Amniotic epithelial cell (primary cell): ENCODE measurements around the gene FLRT1.

Experiments used
- DNase-seq: peaks from one replicate; pipeline ENCODE4 v3.0.0-alpha.2; 2010; ENCODE audit warnings: low read depth

Gene FLRT1

GRCh38 chr11:64023712-64024710 is 11.7 kb upstream of the FLRT1 start:
- DNase-seq, result no peak

GRCh38 chr11:64025205-64025604 is 10.5 kb upstream of the FLRT1 start:
- no peak for DNase-seq

GRCh38 chr11:64026575-64027205 is 9.0 kb upstream of the FLRT1 start:
- peak; percentile 22 for DNase-seq

GRCh38 chr11:64027651-64028397 is 7.9 kb upstream of the FLRT1 start:
- DNase-seq, result no peak

GRCh38 chr11:64028398-64029115 is 7.2 kb upstream of the FLRT1 start:
- peak; percentile 19 for DNase-seq

GRCh38 chr11:64029773-64030172 is 6.0 kb upstream of the FLRT1 start:
- DNase-seq, result no peak

GRCh38 chr11:64031001-64031400 is 4.7 kb upstream of the FLRT1 start:
- DNase-seq, result no peak

- DNase-seq, result no peak
Observed at GRCh38 chr11:64032050-64032449, 3.7 kb upstream of the FLRT1 start.

- DNase-seq, result no peak
Observed at GRCh38 chr11:64034411-64034811, 1.3 kb upstream of the FLRT1 start.

- DNase-seq, result no peak
Observed at GRCh38 chr11:64035081-64035524, 628 bp upstream of the FLRT1 start.

- DNase-seq, result no peak
Observed at GRCh38 chr11:64036087-64037026, 626 bp downstream of the FLRT1 start.

- DNase-seq, result no peak
Observed at GRCh38 chr11:64037027-64037634, 1.4 kb downstream of the FLRT1 start.

- DNase-seq, result no peak
Observed at GRCh38 chr11:64038500-64038899, 2.8 kb downstream of the FLRT1 start.

- no peak for DNase-seq
Observed at GRCh38 chr11:64039012-64039665, 3.4 kb downstream of the FLRT1 start.

- DNase-seq, result no peak
Observed at GRCh38 chr11:64040684-64041322, 5.1 kb downstream of the FLRT1 start.

GRCh38 chr11:64041846-64042245 is 6.1 kb downstream of the FLRT1 start:
- DNase-seq, result no peak

GRCh38 chr11:64042301-64042700 is 6.6 kb downstream of the FLRT1 start:
- DNase-seq, result no peak

- DNase-seq, result no peak
Observed at GRCh38 chr11:64043545-64043944, 7.8 kb downstream of the FLRT1 start.

- no peak for DNase-seq
Observed at GRCh38 chr11:64044730-64045393, 9.1 kb downstream of the FLRT1 start.
